ENCODE measurements around the gene MLN. TPM values are rescaled to one million over a fixed set of nuclear protein-coding genes. Genes with fewer than 3 reads are reported as not detected.

Gene MLN
- total and polyA plus RNA-seq, 2 experiments from 2014 or later, result not detected

GRCh38 chr6:33820784-33821520 lies 17.1 kb upstream of the MLN start (continued):
- no peak for TF ChIP-seq ZNF462 (CRISPR knock-in tag; IDR thresholded peaks at IDR 0.05)
- TF ChIP-seq CREB1 (CRISPR knock-in tag; IDR thresholded peaks at IDR 0.05; ENCODE audit: low read depth), result no peak
- TF ChIP-seq EZH2 (IDR thresholded peaks at IDR 0.05; ENCODE audit: low read depth, unreplicated experiment), result no peak

GRCh38 chr6:33820243-33820642 lies 16.4 kb upstream of the MLN start:
- no peaks in the 10 kb centered on the region for H3K9me3 Mint-ChIP-seq
- Histone ChIP-seq H3K9me2 (ENCODE audit: insufficient read depth) (peaks cover 6% of the 10 kb centered on the region; the same call in 1 of the 2 replicates), H3K27ac (ENCODE audit: low read depth) (no peak overlapping the region), H3K4me3 (no peak overlapping the region), H3K4me2 (no peak overlapping the region), H4K20me1 (replicated peaks; ENCODE audit: insufficient read depth) (no peaks in the 10 kb centered on the region), H3K79me2 (replicated peaks; ENCODE audit: insufficient read depth) (no peaks in the 10 kb centered on the region), H3F3A (replicated peaks; ENCODE audit: low read depth) (no peaks in the 10 kb centered on the region), H3K4me1 (ENCODE audit: insufficient read depth) (peaks cover 10% of the 10 kb centered on the region), H3K36me3 (ENCODE audit: insufficient read depth) (no peaks in the 10 kb centered on the region), H3K27me3 (ENCODE audit: insufficient read depth) (no peaks in the 10 kb centered on the region), H2AFZ (no peak overlapping the region)
- DNase-seq (ENCODE audit: low spot score), result no peak
- H3K36me3 Mint-ChIP-seq (ENCODE audit: low read depth), result no peaks in the 10 kb centered on the region; the same call in 2 of the 3 replicates
- no peak overlapping the region for H3K27ac Mint-ChIP-seq
- no peak overlapping the region for H3K4me3 Mint-ChIP-seq
- no peak for ATAC-seq
- peaks cover 14% of the 10 kb centered on the region for H3K27me3 Mint-ChIP-seq (ENCODE audit: insufficient read depth, low read depth, poor library complexity)
- H3K4me1 Mint-ChIP-seq, result peaks cover 31% of the 10 kb centered on the region
- TF ChIP-seq JUNB (IDR thresholded peaks at IDR 0.05; ENCODE audit: unreplicated experiment), result no peak
- TF ChIP-seq REST (IDR thresholded peaks at IDR 0.05; ENCODE audit: unreplicated experiment), result no peak
- TF ChIP-seq NANOG (IDR thresholded peaks at IDR 0.05; ENCODE audit: borderline replicate concordance), result no peak
- TF ChIP-seq STAT1 (IDR thresholded peaks at IDR 0.05; ENCODE audit: unreplicated experiment), result no peak
- TF ChIP-seq ETS1 (IDR thresholded peaks at IDR 0.05), result no peak
